Inflammatory macrophage treated with lipopolysaccharide for 4 hours (primary cell): ENCODE measurements around the gene ZKSCAN7.
"Not testable (repeated sequence)": the region's sequence is repeated elsewhere in the genome, so short reads cannot be mapped to it uniquely, and the experiment has no call there.

Experiments
- DNase-seq: peaks from one replicate; pipeline ENCODE4 v3.0.0-alpha.2; 2020

ZKSCAN7 gene

GRCh38 chr3:44554626-44555592 lies at the start of gene ZKSCAN7:
Gene ZKSCAN7 (plus strand): TSS chr3:44555193. CDS start chr3:44557048, 1,855 bp downstream.
- DNase-seq, result peak; percentile 50

- no peak for DNase-seq
Measured at GRCh38 chr3:44506556-44506955, 48.4 kb upstream of the ZKSCAN7 start.

GRCh38 chr3:44506961-44507360 lies 48.0 kb upstream of the ZKSCAN7 start:
- no peak for DNase-seq

- peak; percentile 7 for DNase-seq
Measured at GRCh38 chr3:44509393-44509921, 45.5 kb upstream of the ZKSCAN7 start.

- DNase-seq, result peak; percentile 24
Measured at GRCh38 chr3:44510000-44510368, 45.0 kb upstream of the ZKSCAN7 start.

GRCh38 chr3:44511238-44511566 lies 43.8 kb upstream of the ZKSCAN7 start:
- no peak for DNase-seq

- no peak for DNase-seq
Measured at GRCh38 chr3:44513513-44513912, 41.5 kb upstream of the ZKSCAN7 start.

GRCh38 chr3:44516230-44516629 lies 38.8 kb upstream of the ZKSCAN7 start:
- peak; percentile 77 for DNase-seq

- no peak for DNase-seq
Measured at GRCh38 chr3:44518782-44519156, 36.2 kb upstream of the ZKSCAN7 start.

- DNase-seq, result no peak
Measured at GRCh38 chr3:44521721-44522120, 33.3 kb upstream of the ZKSCAN7 start.

- no peak for DNase-seq
Measured at GRCh38 chr3:44522494-44522933, 32.5 kb upstream of the ZKSCAN7 start.

GRCh38 chr3:44525060-44525459 lies 29.9 kb upstream of the ZKSCAN7 start:
- no peak for DNase-seq

GRCh38 chr3:44529927-44530326 lies 25.1 kb upstream of the ZKSCAN7 start:
- DNase-seq, result peak; percentile 31

- no peak for DNase-seq
Measured at GRCh38 chr3:44530911-44531310, 24.1 kb upstream of the ZKSCAN7 start.

GRCh38 chr3:44534659-44535058 lies 20.3 kb upstream of the ZKSCAN7 start:
- not testable (repeated sequence) for DNase-seq

GRCh38 chr3:44535364-44535763 lies 19.6 kb upstream of the ZKSCAN7 start:
- DNase-seq, result no peak

- not testable (repeated sequence) for DNase-seq
Measured at GRCh38 chr3:44544811-44545210, 10.2 kb upstream of the ZKSCAN7 start.

GRCh38 chr3:44555723-44556122 lies 730 bp downstream of the ZKSCAN7 start:
- no peak for DNase-seq

GRCh38 chr3:44557074-44557473 lies 2.1 kb downstream of the ZKSCAN7 start:
- no peak for DNase-seq

GRCh38 chr3:44561076-44561475 lies 6.1 kb downstream of the ZKSCAN7 start:
- DNase-seq, result no peak

- DNase-seq, result no peak
Measured at GRCh38 chr3:44562147-44562546, 7.2 kb downstream of the ZKSCAN7 start.

- DNase-seq, result no peak
Measured at GRCh38 chr3:44568561-44568960, 13.6 kb downstream of the ZKSCAN7 start.

- no peak for DNase-seq
Measured at GRCh38 chr3:44571024-44571423, 16.0 kb downstream of the ZKSCAN7 start.

GRCh38 chr3:44576613-44577012 lies 21.6 kb downstream of the ZKSCAN7 start:
- no peak for DNase-seq
